OCI-LY7 (cell line): ENCODE results near the gene NMB. TPM values are rescaled to one million over a fixed set of nuclear protein-coding genes. Genes with fewer than 3 reads are reported as not detected.
"Not testable (repeated sequence)": the region's sequence is repeated elsewhere in the genome, so short reads cannot be mapped to it uniquely, and the experiment has no call there.

Source experiments
- BruUV-seq: library from RNA; stranded (reverse); fragments of 400-500 nt; replicated peaks from 2 replicates; lab custom pipeline; 2021; lab: Mats Ljungman, UMichigan
- CTCF ChIA-PET: fragments of 300-600 bp; sonication (Branson Sonifier 250); formaldehyde crosslinking; loops from one replicate; lab custom pipeline; 2022; ENCODE audit warnings: antibody characterized with exemption; ENCODE audit not compliant: unreplicated experiment; lab: Charles Lee
- POLR2A ChIA-PET: fragments of 300-600 bp; sonication (Branson Sonifier 250); formaldehyde crosslinking; loops from one replicate; lab custom pipeline; 2022; ENCODE audit warnings: antibody characterized with exemption; lab: Charles Lee
- DNase-seq: peaks from one replicate; pipeline ENCODE4 v3.0.0-alpha.2; 2015; ENCODE audit warnings: low spot score
- H2AFZ ChIP-seq: fragments of 200-600 bp; sonication (generic), shearing (Covaris generic); 2 replicates; pipeline ENCODE4 v1.6.1; 2014; ENCODE audit warnings: mild to moderate bottlenecking, antibody characterized with exemption, low read length, moderate library complexity
- H3K27ac ChIP-seq: fragments of 200-600 bp; sonication (generic); 2 replicates; pipeline ENCODE4 v1.5.1; 2014; ENCODE audit warnings: mixed run types, low read depth, mild to moderate bottlenecking, moderate library complexity, low read length, inconsistent platforms; ENCODE audit not compliant: poor library complexity, severe bottlenecking
- H3K36me3 ChIP-seq: fragments of 200-600 bp; sonication (generic); 2 replicates; pipeline ENCODE4 v1.6.1; 2014; ENCODE audit warnings: mild to moderate bottlenecking, antibody characterized with exemption, low read length, moderate library complexity, mixed read lengths; ENCODE audit not compliant: insufficient read depth
- H3K4me1 ChIP-seq: fragments of 200-600 bp; sonication (generic); 2 replicates; pipeline ENCODE4 v1.5.1; 2014; ENCODE audit warnings: mild to moderate bottlenecking, low read length; ENCODE audit not compliant: insufficient read depth, poor library complexity, severe bottlenecking
- H3K4me2 ChIP-seq: fragments of 200-600 bp; sonication (generic); 2 replicates; pipeline ENCODE4 v1.6.1; 2014; ENCODE audit warnings: mild to moderate bottlenecking, low read length
- H3K4me3 ChIP-seq: fragments of 200-600 bp; sonication (generic); 2 replicates; pipeline ENCODE4 v1.5.1; 2014; ENCODE audit warnings: mild to moderate bottlenecking, low read depth, low read length; ENCODE audit not compliant: poor library complexity, severe bottlenecking
- H3K79me2 ChIP-seq: fragments of 200-600 bp; sonication (generic); 2 replicates; pipeline ENCODE4 v1.6.1; 2016; ENCODE audit warnings: low read depth, mild to moderate bottlenecking, low read length, moderate library complexity, mixed read lengths; ENCODE audit not compliant: insufficient read depth
- H3K9me2 ChIP-seq: fragments of 200-600 bp; sonication (generic); 2 replicates; pipeline ENCODE4 v1.6.1; 2016; ENCODE audit warnings: mild to moderate bottlenecking, low read length, mixed read lengths; ENCODE audit not compliant: insufficient read depth
- H3K9me3 ChIP-seq: fragments of 200-600 bp; sonication (generic); 2 replicates; pipeline ENCODE4 v1.6.1; 2014; ENCODE audit warnings: mild to moderate bottlenecking, mixed run types, low read length, mixed read lengths
- H4K20me1 ChIP-seq: fragments of 200-600 bp; sonication (generic); 2 replicates; pipeline ENCODE4 v1.6.1; 2014; ENCODE audit warnings: mild to moderate bottlenecking, antibody characterized with exemption, low read length, moderate library complexity, mixed read lengths; ENCODE audit not compliant: insufficient read depth
- EZH2phosphoT487 ChIP-seq: fragments of 200-600 bp; sonication (generic); IDR thresholded peaks from 2 replicates; pipeline ENCODE4 v1.6.1; 2018; ENCODE audit warnings: low read depth, borderline replicate concordance, mild to moderate bottlenecking, mixed run types, antibody characterized with exemption, low read length, moderate library complexity, mixed read lengths
- intact Hi-C: fragments of 100-400 bp; cut with micrococcal nuclease; formaldehyde crosslinking; loops from one replicate; pipeline ENCODE4 v1.10.0; 2022; ENCODE audit not compliant: unreplicated experiment
- total RNA-seq, 2 experiments: library from RNA; depleted of rRNA in 1 of 2; stranded (reverse); fragments of >200 nt in 1 of 2; shearing (Covaris generic) in 1 of 2; gene quantifications; 2 replicates each; pipeline ENCODE4 v1.2.3, GENCODE V29; 2014 to 2022
- TF ChIP-seq, protein P1 (sequence below): fragments of 200-600 bp; sonication (generic); conservative IDR thresholded peaks from 2 replicates; pipeline ENCODE4 v1.5.1; 2014; ENCODE audit warnings: mild to moderate bottlenecking, antibody characterized with exemption, low read length, moderate library complexity, mixed read lengths

Gene NMB
- total RNA-seq, 2 experiments from 2014 or later, result 8.7 to 10.3 TPM

DNA sequence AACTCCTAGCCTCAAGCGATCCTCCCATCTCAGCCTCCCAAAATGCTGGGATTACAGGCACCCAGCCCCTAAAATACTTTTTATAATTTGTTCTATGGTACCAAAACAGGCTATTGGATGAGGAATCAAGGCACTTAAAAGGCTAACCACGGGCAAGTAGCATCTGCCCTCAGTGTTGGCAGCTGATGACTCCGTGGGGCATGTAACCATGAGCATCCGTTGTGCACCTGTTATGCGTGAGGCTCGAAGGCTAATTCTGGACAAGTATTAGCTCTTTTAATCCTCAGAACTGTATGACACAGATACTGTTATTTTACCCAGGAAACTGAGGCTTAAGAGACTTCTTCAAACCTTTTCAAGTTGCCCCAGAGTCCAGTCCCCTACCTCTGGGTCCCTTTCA, 14.2 kb downstream of the NMB start:
- Histone ChIP-seq H3K4me1 (peaks cover 10% of the 10 kb centered on the region), H3K4me2 (no peak overlapping the region), H4K20me1 (no peaks in the 10 kb centered on the region), H3K9me3 (no peaks in the 10 kb centered on the region), H3K79me2 (no peaks in the 10 kb centered on the region), H3K4me3 (no peak overlapping the region), H3K27ac (no peak overlapping the region), H3K36me3 (peaks cover 94% of the 10 kb centered on the region), H3K9me2 (no peaks in the 10 kb centered on the region), H2AFZ (no peak overlapping the region)
- DNase-seq, result no peak
- POLR2A ChIA-PET, result interaction anchor here (0.7 kb wide), 1 partner anchor 13 kb away, joined by 3 read pairs; no protein-coding TSS in a partner anchor
- TF ChIP-seq, protein P1, sequence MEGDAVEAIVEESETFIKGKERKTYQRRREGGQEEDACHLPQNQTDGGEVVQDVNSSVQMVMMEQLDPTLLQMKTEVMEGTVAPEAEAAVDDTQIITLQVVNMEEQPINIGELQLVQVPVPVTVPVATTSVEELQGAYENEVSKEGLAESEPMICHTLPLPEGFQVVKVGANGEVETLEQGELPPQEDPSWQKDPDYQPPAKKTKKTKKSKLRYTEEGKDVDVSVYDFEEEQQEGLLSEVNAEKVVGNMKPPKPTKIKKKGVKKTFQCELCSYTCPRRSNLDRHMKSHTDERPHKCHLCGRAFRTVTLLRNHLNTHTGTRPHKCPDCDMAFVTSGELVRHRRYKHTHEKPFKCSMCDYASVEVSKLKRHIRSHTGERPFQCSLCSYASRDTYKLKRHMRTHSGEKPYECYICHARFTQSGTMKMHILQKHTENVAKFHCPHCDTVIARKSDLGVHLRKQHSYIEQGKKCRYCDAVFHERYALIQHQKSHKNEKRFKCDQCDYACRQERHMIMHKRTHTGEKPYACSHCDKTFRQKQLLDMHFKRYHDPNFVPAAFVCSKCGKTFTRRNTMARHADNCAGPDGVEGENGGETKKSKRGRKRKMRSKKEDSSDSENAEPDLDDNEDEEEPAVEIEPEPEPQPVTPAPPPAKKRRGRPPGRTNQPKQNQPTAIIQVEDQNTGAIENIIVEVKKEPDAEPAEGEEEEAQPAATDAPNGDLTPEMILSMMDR, result no peak
- TF ChIP-seq EZH2phosphoT487, result no peak
- BruUV-seq, result no TSS peak
- CTCF ChIA-PET, result no interaction called here
- intact Hi-C loops, result no loop called here

DNA sequence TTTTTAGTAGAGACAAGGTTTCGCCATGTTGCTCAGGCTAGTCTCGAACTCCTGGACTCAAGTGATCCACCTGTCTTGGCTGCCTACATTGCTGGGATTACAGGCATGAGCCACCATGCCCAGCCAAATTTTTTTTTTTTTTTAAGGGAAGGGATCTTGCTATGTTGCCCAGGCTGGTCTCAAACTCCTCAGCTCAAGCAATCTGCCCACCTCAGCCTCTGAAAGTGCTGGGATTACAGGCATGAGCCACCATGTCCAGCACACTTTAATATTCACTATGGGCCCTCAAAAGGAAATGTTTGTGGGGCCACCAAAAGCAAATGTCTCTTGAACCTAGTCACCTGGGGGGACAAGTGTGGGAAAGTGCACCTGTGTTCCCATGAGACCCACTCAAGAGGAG, 15.4 kb downstream of the NMB start:
- intact Hi-C loops, DNase-seq, CTCF ChIA-PET, H3K9me3 ChIP-seq, H3K9me2 ChIP-seq, H2AFZ ChIP-seq, H3K4me3 ChIP-seq, H4K20me1 ChIP-seq, H3K4me2 ChIP-seq, H3K27ac ChIP-seq, H3K79me2 ChIP-seq, BruUV-seq: not testable (repeated sequence)
- Histone ChIP-seq H3K36me3 (peaks cover 93% of the 10 kb centered on the region), H3K4me1 (peaks cover 19% of the 10 kb centered on the region)
- POLR2A ChIA-PET, result interaction anchor here (0.9 to 1.3 kb wide), 2 partner anchors 8 to 11 kb away, joined by 3 to 4 read pairs; no protein-coding TSS in a partner anchor

DNA sequence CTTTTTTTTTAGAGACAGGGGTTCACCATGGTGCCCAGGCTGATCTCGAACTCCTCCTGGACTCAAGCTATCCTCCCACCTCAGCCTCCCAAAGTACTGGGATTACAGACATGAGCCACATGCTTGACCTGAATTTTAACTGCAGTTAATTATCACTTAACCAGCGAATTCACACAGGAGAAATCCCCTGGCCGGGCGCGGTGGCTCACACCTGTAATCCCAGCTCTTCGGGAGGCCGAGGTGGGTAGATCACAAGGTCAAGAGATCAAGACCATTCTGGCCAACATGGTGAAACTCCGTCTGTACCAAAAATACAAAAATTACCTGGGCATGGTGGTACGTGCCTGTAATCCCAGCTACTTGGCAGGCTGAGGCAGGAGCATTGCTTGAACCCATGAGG, 16.1 kb downstream of the NMB start:
- H3K79me2 ChIP-seq, intact Hi-C loops, H3K27ac ChIP-seq, H4K20me1 ChIP-seq, DNase-seq, H3K9me2 ChIP-seq, H3K4me3 ChIP-seq, H3K4me2 ChIP-seq, CTCF ChIA-PET, H3K9me3 ChIP-seq, BruUV-seq, H2AFZ ChIP-seq: not testable (repeated sequence)
- POLR2A ChIA-PET, result interaction anchor here (0.9 kb wide), 1 partner anchor 9 kb away, joined by 3 read pairs; no protein-coding TSS in a partner anchor
- peaks cover 87% of the 10 kb centered on the region for H3K36me3 ChIP-seq
- H3K4me1 ChIP-seq, result peaks cover 20% of the 10 kb centered on the region
